Suprapubic skin (tissue), 4 donors: ENCODE measurements around the gene PSAP.

Experiments used
- CTCF ChIP-seq, 2 donors: fragments of 200-600 bp in 1 of 2; fragments of 450-650 bp in 1 of 2; sonication (generic) in 1 of 2; IDR thresholded peaks; one replicate each; pipeline ENCODE4 v1.5.1; 2016 to 2019; ENCODE audit warnings: antibody characterized with exemption in 2 of 2, mild to moderate bottlenecking in 1 of 2, moderate library complexity in 1 of 2
- POLR2A ChIP-seq, 2 donors: fragments of 450-650 bp; IDR thresholded peaks; one replicate each; pipeline ENCODE4 v1.6.1; 2017; ENCODE audit warnings: antibody characterized with exemption in 2 of 2, mild to moderate bottlenecking in 2 of 2, moderate library complexity in 2 of 2
- POLR2AphosphoS5 ChIP-seq, 3 donors: sonication (generic); formaldehyde crosslinking; IDR thresholded peaks; one replicate each; pipeline ENCODE4 v1.6.1; 2017; ENCODE audit warnings: antibody characterized with exemption in 3 of 3

- TF ChIP-seq CTCF (IDR thresholded peaks at IDR 0.05) (peak; percentile 84 to 97), POLR2A (IDR thresholded peaks at IDR 0.05) (peak; percentile 93 to 97), POLR2AphosphoS5 (IDR thresholded peaks at IDR 0.05) (peak in 2 of 3 donors; percentile 14 to 57)
Observed at GRCh38 chr10:71773221-71773971, 77.7 kb downstream of the PSAP start, which contains the start of gene VSIR.
